ENCODE measurements around the gene MYO18A.

Gene MYO18A

DNA sequence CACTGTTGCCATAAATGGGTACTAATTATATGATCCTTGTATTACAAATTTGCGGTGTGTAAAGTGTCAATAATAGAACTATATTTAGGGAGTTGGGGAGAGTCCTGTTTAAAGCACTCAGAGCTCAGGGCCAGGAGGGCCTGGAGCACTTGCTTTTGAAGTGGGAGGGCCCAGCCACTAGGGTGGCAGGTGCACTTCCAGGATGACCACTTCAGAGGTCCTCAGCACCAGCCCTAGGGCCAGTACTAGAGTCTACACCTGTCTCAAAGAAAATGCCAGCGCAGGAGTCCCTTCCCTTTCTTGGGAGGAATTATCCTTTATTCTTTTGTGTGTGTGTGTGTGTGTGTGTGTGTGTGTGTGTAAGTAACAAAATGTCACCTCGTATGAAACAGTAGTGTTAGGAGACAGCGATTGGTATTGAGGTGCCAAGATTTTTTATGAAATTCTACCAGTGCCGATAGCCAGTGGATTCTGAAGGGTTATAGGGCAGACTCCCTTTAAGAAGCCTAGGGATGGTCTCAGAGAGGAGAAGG, 31.9 kb downstream of the MYO18A start:
- Histone ChIP-seq H3K36me3 (ENCODE audit: control insufficient read depth in 2 of 2, insufficient read depth in 1 of 2, low read length in 2 of 2) (no peaks in the 10 kb centered on the region; a peak in 1 of 3 replicates), H3K4me1 (ENCODE audit: control insufficient read depth, insufficient read depth, low read length) (peaks cover 10% of the 10 kb centered on the region), H3K27ac (ENCODE audit: extremely low read depth, low read depth, low read length) (peak overlapping the region; percentile 48), H3K4me3 (ENCODE audit: low read depth, low read length) (peak overlapping the region; percentile 22), H3K9me3 (ENCODE audit: control insufficient read depth, insufficient read depth, low read depth, low read length) (no peaks in the 10 kb centered on the region)
- CTCF ChIA-PET, result interaction anchor here (0.6 to 21.4 kb wide), 45 partner anchors 7 to 945 kb away, joined by 3 to 506 read pairs (median 4); partner anchors contain the start of genes CRYBA1, MYO18A and NUFIP2
- POLR2A ChIA-PET, result interaction anchor here (0.7 to 2.7 kb wide), 17 partner anchors 8 to 249 kb away, joined by 3 to 60 read pairs (median 5); partner anchors contain the start of genes MYO18A, NUFIP2 and PHF12
- TF ChIP-seq ZNF585B (tag by site-specific recombination; IDR thresholded peaks at IDR 0.05) (no peak), ZBTB7A (tag by site-specific recombination; IDR thresholded peaks at IDR 0.05; ENCODE audit: low read depth) (no peak), ZNF416 (tag by site-specific recombination; IDR thresholded peaks at IDR 0.05) (no peak), ZNF623 (tag by site-specific recombination; IDR thresholded peaks at IDR 0.05) (no peak), KLF10 (tag by site-specific recombination; IDR thresholded peaks at IDR 0.05) (no peak), ZNF544 (tag by site-specific recombination; IDR thresholded peaks at IDR 0.05) (no peak), ZBTB48 (tag by site-specific recombination; IDR thresholded peaks at IDR 0.05) (peak; percentile 89), ZBTB20 (tag by site-specific recombination; IDR thresholded peaks at IDR 0.05) (no peak), MZF1 (tag by site-specific recombination; IDR thresholded peaks at IDR 0.05; ENCODE audit: borderline replicate concordance) (no peak), ZNF335 (tag by site-specific recombination; conservative IDR thresholded peaks at IDR 0.05) (peak; percentile 90), ZNF670 (tag by site-specific recombination; IDR thresholded peaks at IDR 0.05; ENCODE audit: low read depth) (no peak), ZNF777 (tag by site-specific recombination; IDR thresholded peaks at IDR 0.05; ENCODE audit: borderline replicate concordance) (no peak), ZNF112 (tag by site-specific recombination; IDR thresholded peaks at IDR 0.05) (no peak), ZNF791 (tag by site-specific recombination; IDR thresholded peaks at IDR 0.05) (no peak), WT1 (tag by site-specific recombination; IDR thresholded peaks at IDR 0.05) (no peak), SALL2 (tag by site-specific recombination; IDR thresholded peaks at IDR 0.05; ENCODE audit: borderline replicate concordance) (no peak), ZFP3 (tag by site-specific recombination; IDR thresholded peaks at IDR 0.05; ENCODE audit: low read depth) (no peak), ZNF776 (tag by site-specific recombination; IDR thresholded peaks at IDR 0.05; ENCODE audit: borderline replicate concordance) (no peak), ZNF174 (tag by site-specific recombination; IDR thresholded peaks at IDR 0.05) (no peak), GLI4 (tag by site-specific recombination; IDR thresholded peaks at IDR 0.05) (no peak), ZNF19 (tag by site-specific recombination; IDR thresholded peaks at IDR 0.05; ENCODE audit: low read depth) (no peak), KLF16 (tag by site-specific recombination; IDR thresholded peaks at IDR 0.05) (peak; percentile 21; the same call in 1 of the 2 replicates), ZNF175 (tag by site-specific recombination; IDR thresholded peaks at IDR 0.05) (no peak), SP3 (tag by site-specific recombination; IDR thresholded peaks at IDR 0.05) (no peak), ZNF830 (tag by site-specific recombination; IDR thresholded peaks at IDR 0.05; ENCODE audit: low read depth) (no peak), KLF1 (tag by site-specific recombination; IDR thresholded peaks at IDR 0.05) (no peak)
- TF ChIP-seq, protein P1, sequence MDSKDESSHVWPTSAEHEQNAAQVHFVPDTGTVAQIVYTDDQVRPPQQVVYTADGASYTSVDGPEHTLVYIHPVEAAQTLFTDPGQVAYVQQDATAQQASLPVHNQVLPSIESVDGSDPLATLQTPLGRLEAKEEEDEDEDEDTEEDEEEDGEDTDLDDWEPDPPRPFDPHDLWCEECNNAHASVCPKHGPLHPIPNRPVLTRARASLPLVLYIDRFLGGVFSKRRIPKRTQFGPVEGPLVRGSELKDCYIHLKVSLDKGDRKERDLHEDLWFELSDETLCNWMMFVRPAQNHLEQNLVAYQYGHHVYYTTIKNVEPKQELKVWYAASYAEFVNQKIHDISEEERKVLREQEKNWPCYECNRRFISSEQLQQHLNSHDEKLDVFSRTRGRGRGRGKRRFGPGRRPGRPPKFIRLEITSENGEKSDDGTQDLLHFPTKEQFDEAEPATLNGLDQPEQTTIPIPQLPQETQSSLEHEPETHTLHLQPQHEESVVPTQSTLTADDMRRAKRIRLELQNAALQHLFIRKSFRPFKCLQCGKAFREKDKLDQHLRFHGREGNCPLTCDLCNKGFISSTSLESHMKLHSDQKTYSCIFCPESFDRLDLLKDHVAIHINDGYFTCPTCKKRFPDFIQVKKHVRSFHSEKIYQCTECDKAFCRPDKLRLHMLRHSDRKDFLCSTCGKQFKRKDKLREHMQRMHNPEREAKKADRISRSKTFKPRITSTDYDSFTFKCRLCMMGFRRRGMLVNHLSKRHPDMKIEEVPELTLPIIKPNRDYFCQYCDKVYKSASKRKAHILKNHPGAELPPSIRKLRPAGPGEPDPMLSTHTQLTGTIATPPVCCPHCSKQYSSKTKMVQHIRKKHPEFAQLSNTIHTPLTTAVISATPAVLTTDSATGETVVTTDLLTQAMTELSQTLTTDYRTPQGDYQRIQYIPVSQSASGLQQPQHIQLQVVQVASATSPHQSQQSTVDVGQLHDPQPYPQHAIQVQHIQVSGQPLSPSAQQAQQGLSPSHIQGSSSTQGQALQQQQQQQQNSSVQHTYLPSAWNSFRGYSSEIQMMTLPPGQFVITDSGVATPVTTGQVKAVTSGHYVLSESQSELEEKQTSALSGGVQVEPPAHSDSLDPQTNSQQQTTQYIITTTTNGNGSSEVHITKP (tag by site-specific recombination; IDR thresholded peaks at IDR 0.05), result no peak
- TF ChIP-seq, protein P2, sequence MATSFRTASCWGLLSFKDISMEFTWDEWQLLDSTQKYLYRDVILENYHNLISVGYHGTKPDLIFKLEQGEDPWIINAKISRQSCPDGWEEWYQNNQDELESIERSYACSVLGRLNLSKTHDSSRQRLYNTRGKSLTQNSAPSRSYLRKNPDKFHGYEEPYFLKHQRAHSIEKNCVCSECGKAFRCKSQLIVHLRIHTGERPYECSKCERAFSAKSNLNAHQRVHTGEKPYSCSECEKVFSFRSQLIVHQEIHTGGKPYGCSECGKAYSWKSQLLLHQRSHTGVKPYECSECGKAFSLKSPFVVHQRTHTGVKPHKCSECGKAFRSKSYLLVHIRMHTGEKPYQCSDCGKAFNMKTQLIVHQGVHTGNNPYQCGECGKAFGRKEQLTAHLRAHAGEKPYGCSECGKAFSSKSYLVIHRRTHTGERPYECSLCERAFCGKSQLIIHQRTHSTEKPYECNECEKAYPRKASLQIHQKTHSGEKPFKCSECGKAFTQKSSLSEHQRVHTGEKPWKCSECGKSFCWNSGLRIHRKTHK (tag by site-specific recombination; IDR thresholded peaks at IDR 0.05), result no peak
- TF ChIP-seq, protein P3, sequence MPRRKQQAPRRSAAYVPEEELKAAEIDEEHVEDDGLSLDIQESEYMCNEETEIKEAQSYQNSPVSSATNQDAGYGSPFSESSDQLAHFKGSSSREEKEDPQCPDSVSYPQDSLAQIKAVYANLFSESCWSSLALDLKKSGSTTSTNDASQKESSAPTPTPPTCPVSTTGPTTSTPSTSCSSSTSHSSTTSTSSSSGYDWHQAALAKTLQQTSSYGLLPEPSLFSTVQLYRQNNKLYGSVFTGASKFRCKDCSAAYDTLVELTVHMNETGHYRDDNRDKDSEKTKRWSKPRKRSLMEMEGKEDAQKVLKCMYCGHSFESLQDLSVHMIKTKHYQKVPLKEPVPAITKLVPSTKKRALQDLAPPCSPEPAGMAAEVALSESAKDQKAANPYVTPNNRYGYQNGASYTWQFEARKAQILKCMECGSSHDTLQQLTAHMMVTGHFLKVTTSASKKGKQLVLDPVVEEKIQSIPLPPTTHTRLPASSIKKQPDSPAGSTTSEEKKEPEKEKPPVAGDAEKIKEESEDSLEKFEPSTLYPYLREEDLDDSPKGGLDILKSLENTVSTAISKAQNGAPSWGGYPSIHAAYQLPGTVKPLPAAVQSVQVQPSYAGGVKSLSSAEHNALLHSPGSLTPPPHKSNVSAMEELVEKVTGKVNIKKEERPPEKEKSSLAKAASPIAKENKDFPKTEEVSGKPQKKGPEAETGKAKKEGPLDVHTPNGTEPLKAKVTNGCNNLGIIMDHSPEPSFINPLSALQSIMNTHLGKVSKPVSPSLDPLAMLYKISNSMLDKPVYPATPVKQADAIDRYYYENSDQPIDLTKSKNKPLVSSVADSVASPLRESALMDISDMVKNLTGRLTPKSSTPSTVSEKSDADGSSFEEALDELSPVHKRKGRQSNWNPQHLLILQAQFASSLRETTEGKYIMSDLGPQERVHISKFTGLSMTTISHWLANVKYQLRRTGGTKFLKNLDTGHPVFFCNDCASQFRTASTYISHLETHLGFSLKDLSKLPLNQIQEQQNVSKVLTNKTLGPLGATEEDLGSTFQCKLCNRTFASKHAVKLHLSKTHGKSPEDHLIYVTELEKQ (tag by site-specific recombination; IDR thresholded peaks at IDR 0.05; ENCODE audit: borderline replicate concordance), result no peak
- TF ChIP-seq, protein P4, sequence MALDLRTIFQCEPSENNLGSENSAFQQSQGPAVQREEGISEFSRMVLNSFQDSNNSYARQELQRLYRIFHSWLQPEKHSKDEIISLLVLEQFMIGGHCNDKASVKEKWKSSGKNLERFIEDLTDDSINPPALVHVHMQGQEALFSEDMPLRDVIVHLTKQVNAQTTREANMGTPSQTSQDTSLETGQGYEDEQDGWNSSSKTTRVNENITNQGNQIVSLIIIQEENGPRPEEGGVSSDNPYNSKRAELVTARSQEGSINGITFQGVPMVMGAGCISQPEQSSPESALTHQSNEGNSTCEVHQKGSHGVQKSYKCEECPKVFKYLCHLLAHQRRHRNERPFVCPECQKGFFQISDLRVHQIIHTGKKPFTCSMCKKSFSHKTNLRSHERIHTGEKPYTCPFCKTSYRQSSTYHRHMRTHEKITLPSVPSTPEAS (tag by site-specific recombination; IDR thresholded peaks at IDR 0.05), result peak; percentile 90

Data from HEK293 (cell line).